ENCODE data around the gene RAB36.

DNA sequence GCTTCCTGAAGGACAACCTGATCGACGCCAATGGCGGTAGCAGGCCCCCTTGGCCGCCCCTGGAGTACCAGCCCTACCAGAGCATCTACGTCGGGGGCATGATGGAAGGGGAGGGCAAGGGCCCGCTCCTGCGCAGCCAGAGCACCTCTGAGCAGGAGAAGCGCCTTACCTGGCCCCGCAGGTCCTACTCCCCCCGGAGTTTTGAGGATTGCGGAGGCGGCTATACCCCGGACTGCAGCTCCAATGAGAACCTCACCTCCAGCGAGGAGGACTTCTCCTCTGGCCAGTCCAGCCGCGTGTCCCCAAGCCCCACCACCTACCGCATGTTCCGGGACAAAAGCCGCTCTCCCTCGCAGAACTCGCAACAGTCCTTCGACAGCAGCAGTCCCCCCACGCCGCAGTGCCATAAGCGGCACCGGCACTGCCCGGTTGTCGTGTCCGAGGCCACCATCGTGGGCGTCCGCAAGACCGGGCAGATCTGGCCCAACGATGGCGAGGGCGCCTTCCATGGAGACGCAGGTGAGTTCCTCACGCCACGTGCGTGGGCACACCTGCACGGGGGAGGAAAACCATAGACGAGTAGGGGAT is 36.5 kb downstream of the RAB36 start:
- no peak for TF ChIP-seq POLR2AphosphoS5 (IDR thresholded peaks at IDR 0.05)
- TF ChIP-seq, protein P1, sequence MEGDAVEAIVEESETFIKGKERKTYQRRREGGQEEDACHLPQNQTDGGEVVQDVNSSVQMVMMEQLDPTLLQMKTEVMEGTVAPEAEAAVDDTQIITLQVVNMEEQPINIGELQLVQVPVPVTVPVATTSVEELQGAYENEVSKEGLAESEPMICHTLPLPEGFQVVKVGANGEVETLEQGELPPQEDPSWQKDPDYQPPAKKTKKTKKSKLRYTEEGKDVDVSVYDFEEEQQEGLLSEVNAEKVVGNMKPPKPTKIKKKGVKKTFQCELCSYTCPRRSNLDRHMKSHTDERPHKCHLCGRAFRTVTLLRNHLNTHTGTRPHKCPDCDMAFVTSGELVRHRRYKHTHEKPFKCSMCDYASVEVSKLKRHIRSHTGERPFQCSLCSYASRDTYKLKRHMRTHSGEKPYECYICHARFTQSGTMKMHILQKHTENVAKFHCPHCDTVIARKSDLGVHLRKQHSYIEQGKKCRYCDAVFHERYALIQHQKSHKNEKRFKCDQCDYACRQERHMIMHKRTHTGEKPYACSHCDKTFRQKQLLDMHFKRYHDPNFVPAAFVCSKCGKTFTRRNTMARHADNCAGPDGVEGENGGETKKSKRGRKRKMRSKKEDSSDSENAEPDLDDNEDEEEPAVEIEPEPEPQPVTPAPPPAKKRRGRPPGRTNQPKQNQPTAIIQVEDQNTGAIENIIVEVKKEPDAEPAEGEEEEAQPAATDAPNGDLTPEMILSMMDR (IDR thresholded peaks at IDR 0.05): no peak
- no peak for TF ChIP-seq EP300 (IDR thresholded peaks at IDR 0.05)

All from esophagus muscularis mucosa (tissue), 4 donors.